Effector memory CD4-positive, alpha-beta T cell (primary cell): ENCODE results near the gene DET1.
"Not testable (repeated sequence)": the region's sequence is repeated elsewhere in the genome, so short reads cannot be mapped to it uniquely, and the experiment has no call there.

Experiments used
- DNase-seq, 3 donors: peaks; one replicate each; pipeline ENCODE4 v3.0.0-alpha.2; 2020
- H3K27ac ChIP-seq: 2 replicates; pipeline ENCODE4 v1.7.0; 2013; ENCODE audit warnings: mild to moderate bottlenecking, low read length, moderate library complexity; ENCODE audit not compliant: insufficient read depth, poor library complexity, severe bottlenecking
- H3K27me3 ChIP-seq: replicated peaks from 2 replicates; pipeline ENCODE4 v1.7.0; 2013; ENCODE audit warnings: mild to moderate bottlenecking, low read length; ENCODE audit not compliant: insufficient read depth, control insufficient read depth, poor library complexity, severe bottlenecking
- H3K36me3 ChIP-seq: 2 replicates; pipeline ENCODE4 v1.7.0; 2013; ENCODE audit warnings: mild to moderate bottlenecking, low read length, moderate library complexity; ENCODE audit not compliant: control insufficient read depth, insufficient read depth
- H3K4me1 ChIP-seq: 2 replicates; pipeline ENCODE4 v1.7.0; 2013; ENCODE audit warnings: low read length, mild to moderate bottlenecking; ENCODE audit not compliant: control insufficient read depth, insufficient read depth, poor library complexity, severe bottlenecking
- H3K4me3 ChIP-seq: 2 replicates; pipeline ENCODE4 v1.7.0; 2013; ENCODE audit warnings: low read length, low read depth, mild to moderate bottlenecking; ENCODE audit not compliant: insufficient read depth, poor library complexity, severe bottlenecking
- H3K9me3 ChIP-seq: 2 replicates; pipeline ENCODE4 v1.7.0; 2013; ENCODE audit warnings: mild to moderate bottlenecking, low read length, moderate library complexity; ENCODE audit not compliant: control insufficient read depth

The DET1 gene

GRCh38 chr15:88571153-88571851 lies 24.8 kb upstream of the DET1 start:
- no peaks in the 10 kb centered on the region for H3K9me3 ChIP-seq
- H3K4me1 ChIP-seq: no peaks in the 10 kb centered on the region
- no peaks in the 10 kb centered on the region for H3K27me3 ChIP-seq
- H3K4me3 ChIP-seq: no peak overlapping the region
- H3K27ac ChIP-seq: no peak overlapping the region
- no peaks in the 10 kb centered on the region for H3K36me3 ChIP-seq
- DNase-seq: no peak

- no peaks in the 10 kb centered on the region for H3K27me3 ChIP-seq
- no peaks in the 10 kb centered on the region for H3K9me3 ChIP-seq
- no peak for DNase-seq
- no peak overlapping the region for H3K4me3 ChIP-seq
- H3K36me3 ChIP-seq: no peaks in the 10 kb centered on the region
- no peaks in the 10 kb centered on the region for H3K4me1 ChIP-seq
- no peak overlapping the region for H3K27ac ChIP-seq
These were observed 22.1 kb upstream of the DET1 start for GRCh38 chr15:88568589-88568988.

DNA sequence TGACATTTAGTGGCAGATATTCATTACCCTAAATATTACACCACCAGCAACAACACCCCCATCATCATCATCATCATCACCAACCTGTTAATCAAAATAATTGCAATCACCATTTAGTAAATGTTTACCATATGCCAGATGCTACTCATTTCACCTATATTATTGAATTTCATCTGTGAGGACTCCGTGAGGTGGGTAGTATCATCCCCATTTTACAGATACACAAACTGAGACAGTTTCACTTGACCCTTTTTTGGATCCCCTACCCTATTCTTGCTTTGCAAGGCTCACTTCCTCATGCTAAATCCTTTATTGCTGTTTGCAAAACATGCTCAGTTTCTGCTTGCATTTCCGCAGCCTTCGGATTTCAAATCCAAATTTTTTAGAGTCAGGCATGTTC lies 18.3 kb upstream of the DET1 start:
- Histone ChIP-seq H3K4me1 (no peaks in the 10 kb centered on the region), H3K27me3 (no peaks in the 10 kb centered on the region), H3K4me3 (no peak overlapping the region), H3K27ac (no peak overlapping the region), H3K9me3 (no peaks in the 10 kb centered on the region), H3K36me3 (no peaks in the 10 kb centered on the region)
- no peak for DNase-seq

DNA sequence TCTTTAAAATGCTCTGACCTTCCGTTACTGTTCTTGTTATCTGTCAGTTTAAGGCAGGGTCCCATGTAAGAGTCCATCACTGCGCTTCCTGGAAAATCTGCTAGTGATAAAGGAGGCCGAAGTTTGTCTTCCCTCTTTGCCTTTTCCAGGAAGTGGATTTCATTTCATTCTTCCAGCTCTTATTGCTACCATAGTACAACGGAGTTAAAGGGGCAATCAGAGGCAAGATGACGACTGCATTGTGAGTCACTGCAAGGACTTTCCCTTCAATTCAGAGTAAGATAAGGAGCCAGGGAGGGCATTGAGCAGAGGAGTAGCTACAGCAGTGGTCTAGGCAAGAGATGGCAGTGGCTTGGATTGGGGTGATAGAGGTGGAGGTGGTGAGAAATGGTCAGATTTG lies 17.2 kb upstream of the DET1 start:
- H3K4me1 ChIP-seq: no peaks in the 10 kb centered on the region
- DNase-seq: no peak

DNA sequence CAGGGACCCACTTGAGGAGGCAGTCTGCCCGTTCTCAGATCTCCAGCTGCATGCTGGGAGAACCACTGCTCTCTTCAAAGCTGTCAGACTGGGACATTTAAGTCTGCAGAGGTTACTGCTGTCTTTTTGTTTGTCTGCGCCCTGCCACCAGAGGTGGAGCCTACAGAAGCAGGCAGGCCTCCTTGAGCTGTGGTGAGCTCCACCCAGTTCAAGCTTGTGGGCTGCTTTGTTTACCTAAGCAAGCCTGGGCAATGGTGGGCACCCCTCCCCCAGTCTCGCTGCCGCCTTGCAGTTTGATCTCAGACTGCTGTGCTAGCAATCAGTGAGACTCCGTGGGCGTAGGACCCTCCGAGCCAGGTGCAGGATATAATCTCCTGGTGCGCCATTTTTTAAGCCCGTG lies 13.1 kb upstream of the DET1 start:
- not testable (repeated sequence) for H3K4me1 ChIP-seq, DNase-seq, H3K27me3 ChIP-seq, H3K4me3 ChIP-seq, H3K27ac ChIP-seq, H3K36me3 ChIP-seq, H3K9me3 ChIP-seq

More for the DNA sequence above, 17.2 kb upstream of the DET1 start:
- no peaks in the 10 kb centered on the region for H3K36me3 ChIP-seq
- H3K27ac ChIP-seq: no peak overlapping the region
- no peaks in the 10 kb centered on the region for H3K9me3 ChIP-seq
- no peak overlapping the region for H3K4me3 ChIP-seq
- no peaks in the 10 kb centered on the region for H3K27me3 ChIP-seq

DNA sequence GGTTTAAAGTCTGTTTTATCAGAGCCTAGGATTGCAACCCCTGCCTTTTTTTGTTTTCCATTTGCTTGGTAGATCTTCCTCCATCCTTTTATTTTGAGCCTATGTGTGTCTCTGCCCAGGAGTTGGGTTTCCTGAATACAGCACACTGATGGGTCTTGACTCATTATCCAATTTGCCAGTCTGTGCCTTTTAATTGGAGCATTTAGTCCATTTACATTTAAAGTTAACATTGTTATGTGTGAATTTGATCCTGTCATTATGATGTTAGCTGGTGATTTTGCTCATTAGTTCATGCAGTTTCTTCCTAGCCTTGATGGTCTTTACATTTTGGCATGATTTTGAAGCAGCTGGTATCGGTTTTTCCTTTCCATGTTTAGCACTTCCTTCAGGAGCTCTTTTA lies 11.5 kb upstream of the DET1 start:
- not testable (repeated sequence) for H3K27me3 ChIP-seq, H3K4me1 ChIP-seq, H3K27ac ChIP-seq, H3K9me3 ChIP-seq, H3K36me3 ChIP-seq, DNase-seq, H3K4me3 ChIP-seq

DNA sequence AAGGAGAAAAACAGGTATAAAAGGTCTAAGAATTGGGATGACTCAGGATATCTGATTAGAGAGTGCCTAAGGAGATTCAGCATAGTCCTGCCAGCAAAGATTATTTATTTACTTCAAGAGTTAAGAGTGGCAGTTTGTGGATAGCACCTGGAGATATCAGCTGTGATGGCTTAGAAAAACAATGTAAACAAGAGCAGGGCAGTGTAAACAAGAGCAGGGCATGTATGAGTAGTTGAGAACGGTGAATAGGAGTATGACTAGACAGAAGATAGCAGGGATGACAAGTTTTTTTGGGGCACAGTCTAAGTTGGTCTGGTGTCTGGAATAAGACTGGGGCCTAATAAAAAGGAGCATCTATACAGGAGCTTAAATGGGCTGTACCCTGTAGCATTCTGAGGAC lies 1.5 kb upstream of the DET1 start:
- H3K4me1 ChIP-seq, DNase-seq, H3K4me3 ChIP-seq, H3K9me3 ChIP-seq, H3K36me3 ChIP-seq, H3K27ac ChIP-seq, H3K27me3 ChIP-seq: not testable (repeated sequence)

GRCh38 chr15:88545578-88546247 lies 768 bp downstream of the DET1 start:
- not testable (repeated sequence) for DNase-seq, H3K9me3 ChIP-seq, H3K36me3 ChIP-seq, H3K27me3 ChIP-seq, H3K4me1 ChIP-seq
- H3K27ac ChIP-seq: peak overlapping the region; percentile 73
- H3K4me3 ChIP-seq: peak overlapping the region; percentile 59

DNA sequence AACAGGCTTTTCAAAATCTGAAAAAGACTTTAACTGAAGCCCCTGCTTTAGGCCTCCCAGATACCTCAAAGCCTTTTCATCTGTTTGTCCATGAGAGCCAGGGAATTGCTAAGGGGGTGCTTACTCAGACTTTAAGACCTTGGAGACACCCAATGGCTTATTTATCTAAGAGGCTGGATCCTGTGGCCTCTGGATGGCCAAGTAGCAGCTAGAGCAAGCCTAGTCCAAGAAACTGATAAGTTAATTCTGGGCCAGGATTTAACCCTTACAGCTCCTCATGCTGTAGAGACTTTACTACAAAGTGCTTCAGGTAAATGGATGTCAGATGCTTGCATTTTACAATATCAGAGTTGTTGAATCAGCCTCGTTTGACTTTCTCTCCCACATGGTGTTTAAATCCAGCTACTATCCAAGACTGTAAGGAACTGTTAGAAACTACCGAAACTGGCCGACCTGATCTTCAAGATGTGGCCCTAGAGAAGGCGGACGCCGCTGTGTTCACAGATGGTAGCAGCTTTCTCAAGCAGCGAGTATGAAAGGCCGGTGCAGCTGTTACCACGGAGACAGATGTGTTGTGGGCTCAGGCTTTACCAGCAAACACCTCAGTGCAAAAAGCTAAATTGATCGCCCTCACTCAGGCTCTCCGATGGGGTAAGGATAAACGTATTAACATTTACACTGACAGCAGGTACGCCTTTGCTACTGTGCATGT lies 3.3 kb downstream of the DET1 start:
- no peak for DNase-seq
- Histone ChIP-seq H3K9me3 (no peaks in the 10 kb centered on the region), H3K36me3 (no peaks in the 10 kb centered on the region), H3K4me1 (no peaks in the 10 kb centered on the region), H3K27ac (no peak overlapping the region), H3K27me3 (no peaks in the 10 kb centered on the region), H3K4me3 (no peak overlapping the region)

DNA sequence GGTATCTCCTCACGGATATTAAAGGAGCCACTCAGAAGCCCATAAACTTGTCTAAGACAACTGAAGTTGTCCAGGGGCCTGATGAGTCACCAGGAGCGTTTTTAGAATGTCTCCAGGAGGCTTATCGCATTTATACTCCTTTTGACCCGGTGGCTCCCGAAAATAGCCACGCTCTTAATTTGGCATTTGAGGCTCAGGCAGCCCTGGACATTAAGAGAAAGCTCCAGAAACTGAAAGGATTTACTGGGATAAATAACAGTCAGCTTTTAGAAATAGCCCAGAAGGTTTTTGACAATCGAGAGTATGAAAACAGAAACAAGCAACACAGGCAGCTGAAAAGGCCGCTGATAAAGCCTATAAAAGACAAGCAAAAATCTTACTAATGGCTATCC lies 4.1 kb downstream of the DET1 start:
- Histone ChIP-seq H3K36me3 (no peaks in the 10 kb centered on the region), H3K27ac (no peak overlapping the region), H3K9me3 (no peaks in the 10 kb centered on the region), H3K4me1 (no peaks in the 10 kb centered on the region), H3K4me3 (no peak overlapping the region), H3K27me3 (no peaks in the 10 kb centered on the region)
- DNase-seq: no peak
